ENCODE data around the gene TMEM91.
"Not testable (repeated sequence)": the region's sequence is repeated elsewhere in the genome, so short reads cannot be mapped to it uniquely, and the experiment has no call there.

The TMEM91 gene

GRCh38 chr19:41381536-41381935 lies 5.2 kb downstream of the TMEM91 start:
- DNase-seq: not testable (repeated sequence)

GRCh38 chr19:41384351-41384750 lies 8.0 kb downstream of the TMEM91 start:
- no peak for DNase-seq

- DNase-seq: no peak
Measured at GRCh38 chr19:41386442-41386841, 10.1 kb downstream of the TMEM91 start.

- DNase-seq: no peak
Measured at GRCh38 chr19:41391618-41392017, 15.3 kb downstream of the TMEM91 start.

GRCh38 chr19:41392775-41393174 lies 16.4 kb downstream of the TMEM91 start:
- no peak for DNase-seq

GRCh38 chr19:41395355-41395754 lies 19.0 kb downstream of the TMEM91 start:
- no peak for DNase-seq

GRCh38 chr19:41397086-41398049 lies 21.0 kb downstream of the TMEM91 start, which contains the start of the genes BCKDHA and EXOSC5:
BCKDHA (plus strand) TSS chr19:41397818; CDS start chr19:41397828, 10 bp downstream.
EXOSC5 (minus strand) TSS chr19:41397359; CDS start chr19:41397328, 31 bp downstream.
- DNase-seq: peak; percentile 100

GRCh38 chr19:41398050-41398418 lies 21.7 kb downstream of the TMEM91 start:
- no peak for DNase-seq

- DNase-seq: no peak
Measured at GRCh38 chr19:41398598-41398997, 22.3 kb downstream of the TMEM91 start.

- no peak for DNase-seq
Measured at GRCh38 chr19:41399091-41399490, 22.8 kb downstream of the TMEM91 start.

- DNase-seq: no peak
Measured at GRCh38 chr19:41399525-41399924, 23.2 kb downstream of the TMEM91 start.

- no peak for DNase-seq
Measured at GRCh38 chr19:41401483-41401882, 25.1 kb downstream of the TMEM91 start.

GRCh38 chr19:41402010-41402409 lies 25.7 kb downstream of the TMEM91 start:
- no peak for DNase-seq

- peak in 1 of 2 experiments; percentile 15 for DNase-seq
Measured at GRCh38 chr19:41403181-41403970, 27.0 kb downstream of the TMEM91 start.

GRCh38 chr19:41405776-41406175 lies 29.4 kb downstream of the TMEM91 start:
- no peak for DNase-seq

- peak in 1 of 2 experiments; percentile 28 for DNase-seq
Measured at GRCh38 chr19:41407271-41407670, 30.9 kb downstream of the TMEM91 start.

GRCh38 chr19:41408256-41408655 lies 31.9 kb downstream of the TMEM91 start:
- no peak for DNase-seq

- not testable (repeated sequence) for DNase-seq
Measured at GRCh38 chr19:41408846-41409245, 32.5 kb downstream of the TMEM91 start.

- DNase-seq: no peak
Measured at GRCh38 chr19:41409288-41409687, 33.0 kb downstream of the TMEM91 start.

GRCh38 chr19:41410336-41411054 lies 34.2 kb downstream of the TMEM91 start:
- DNase-seq: no peak

- no peak for DNase-seq
Measured at GRCh38 chr19:41411100-41411967, 35.0 kb downstream of the TMEM91 start.

GRCh38 chr19:41411968-41412265 lies 35.6 kb downstream of the TMEM91 start:
- no peak for DNase-seq

All from NCI-H187 (cell line).